ENCODE results near the gene IL12RB1. TPM values are rescaled to one million over a fixed set of nuclear protein-coding genes. Genes with fewer than 3 reads are reported as not detected.

The IL12RB1 gene
- total and polyA plus RNA-seq, 10 of the 15 experiments (the other 5 are each of a cell fraction or from before 2014, with no cell fraction given), result 2.8 to 29.9 (median 17.6) TPM

GRCh38 chr19:18135712-18136584, 49.2 kb upstream of the IL12RB1 start (continued):
- no peak for TF ChIP-seq SMAD1 (IDR thresholded peaks at IDR 0.05; ENCODE audit: low read depth, partially characterized antibody)
- no peak for TF ChIP-seq IRF4 (IDR thresholded peaks at IDR 0.05; ENCODE audit: low read depth, low read length)
- TF ChIP-seq MAX (IDR thresholded peaks at IDR 0.05; ENCODE audit: low read depth, low read length), result no peak
- no peak for TF ChIP-seq SMAD5 (IDR thresholded peaks at IDR 0.05; ENCODE audit: low read depth)
- no peak for TF ChIP-seq TAF1 (IDR thresholded peaks at IDR 0.05; ENCODE audit: borderline replicate concordance, low read depth, low read length)
- no peak for TF ChIP-seq BCL3 (IDR thresholded peaks at IDR 0.05; ENCODE audit: borderline replicate concordance, insufficient read depth, low read depth, low read length, poor library complexity, severe bottlenecking)
- TF ChIP-seq NR2F1 (conservative IDR thresholded peaks at IDR 0.05), result no peak
- TF ChIP-seq RELB (IDR thresholded peaks at IDR 0.05; ENCODE audit: low read depth), result no peak
- TF ChIP-seq RB1 (IDR thresholded peaks at IDR 0.05; ENCODE audit: borderline replicate concordance), result no peak
- TF ChIP-seq NKRF (conservative IDR thresholded peaks at IDR 0.05), result no peak

Data from GM12878 (cell line).